HG02938 (cell line): ENCODE results near the gene RNF213.
"Not testable (repeated sequence)": the region's sequence is repeated elsewhere in the genome, so short reads cannot be mapped to it uniquely, and the experiment has no call there.

Experiments
- ATAC-seq: cut with Tn5 transposase; IDR thresholded peaks from one replicate; pipeline ENCODE4 v1.9.1; 2021; ENCODE audit warnings: mild to moderate bottlenecking, moderate library complexity; ENCODE audit not compliant: unreplicated experiment

The RNF213 gene

GRCh38 chr17:80248894-80249710, 11.6 kb upstream of the RNF213 start:
- no peak for ATAC-seq

DNA sequence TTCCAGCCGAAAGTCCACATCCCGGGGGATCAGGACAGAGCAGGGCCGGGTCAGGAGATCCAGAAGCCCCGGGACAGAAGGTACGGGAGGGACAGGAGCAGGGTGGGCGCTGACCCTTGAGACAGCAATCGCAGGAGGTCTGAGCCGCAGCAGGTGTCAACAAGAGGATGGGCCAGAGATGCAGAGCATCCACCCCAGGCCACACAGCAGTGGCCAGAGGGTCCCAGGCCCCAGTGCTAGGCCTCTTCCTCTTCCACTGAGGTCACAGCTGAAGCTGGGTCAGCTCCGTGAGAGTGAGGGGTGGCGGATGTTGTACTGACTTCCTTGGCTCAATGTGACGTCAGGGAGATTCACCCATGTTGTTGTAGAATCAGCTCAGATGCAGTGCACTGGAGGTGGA, 8.7 kb upstream of the RNF213 start:
- ATAC-seq: no peak

- no peak for ATAC-seq
These were observed 7.8 kb upstream of the RNF213 start for GRCh38 chr17:80252871-80253270.

DNA sequence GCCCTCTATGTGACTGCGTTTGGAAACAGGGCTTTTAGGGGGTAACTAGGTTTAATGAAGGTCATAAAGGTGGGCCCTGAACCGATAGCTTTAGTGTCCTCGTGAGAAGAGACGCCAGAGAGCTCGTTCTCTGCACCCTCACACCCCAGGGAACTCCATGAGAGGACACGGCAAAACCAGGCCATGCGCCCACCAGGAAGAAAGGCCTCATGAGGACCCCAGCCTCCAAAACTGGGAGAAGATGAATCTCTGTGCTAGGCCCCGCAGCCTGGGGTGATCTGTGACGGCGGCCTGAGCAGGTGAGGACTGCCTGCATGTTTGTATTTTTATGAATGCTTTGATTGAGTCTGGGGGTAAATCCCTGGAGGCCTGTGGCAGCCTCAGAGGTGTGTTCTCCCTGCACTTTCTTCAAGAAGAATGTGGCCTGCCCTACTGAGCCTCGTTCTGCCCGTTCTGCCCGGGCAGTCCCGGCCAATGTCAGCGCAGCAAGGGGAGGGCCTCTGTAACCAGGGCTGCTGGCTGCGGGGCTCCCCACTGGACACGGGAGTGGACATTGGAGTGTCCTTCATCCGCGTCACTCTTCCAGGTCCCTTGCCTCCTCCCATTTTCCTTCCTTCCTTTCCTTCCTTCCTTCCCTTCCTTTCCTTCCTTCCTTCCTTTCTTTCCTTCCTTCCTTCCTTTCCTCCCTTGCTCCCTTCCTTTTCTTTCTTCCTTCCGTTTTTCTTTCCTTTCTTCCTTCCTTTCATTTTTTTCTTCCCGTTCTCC, 6.8 kb upstream of the RNF213 start:
- no peak for ATAC-seq

DNA sequence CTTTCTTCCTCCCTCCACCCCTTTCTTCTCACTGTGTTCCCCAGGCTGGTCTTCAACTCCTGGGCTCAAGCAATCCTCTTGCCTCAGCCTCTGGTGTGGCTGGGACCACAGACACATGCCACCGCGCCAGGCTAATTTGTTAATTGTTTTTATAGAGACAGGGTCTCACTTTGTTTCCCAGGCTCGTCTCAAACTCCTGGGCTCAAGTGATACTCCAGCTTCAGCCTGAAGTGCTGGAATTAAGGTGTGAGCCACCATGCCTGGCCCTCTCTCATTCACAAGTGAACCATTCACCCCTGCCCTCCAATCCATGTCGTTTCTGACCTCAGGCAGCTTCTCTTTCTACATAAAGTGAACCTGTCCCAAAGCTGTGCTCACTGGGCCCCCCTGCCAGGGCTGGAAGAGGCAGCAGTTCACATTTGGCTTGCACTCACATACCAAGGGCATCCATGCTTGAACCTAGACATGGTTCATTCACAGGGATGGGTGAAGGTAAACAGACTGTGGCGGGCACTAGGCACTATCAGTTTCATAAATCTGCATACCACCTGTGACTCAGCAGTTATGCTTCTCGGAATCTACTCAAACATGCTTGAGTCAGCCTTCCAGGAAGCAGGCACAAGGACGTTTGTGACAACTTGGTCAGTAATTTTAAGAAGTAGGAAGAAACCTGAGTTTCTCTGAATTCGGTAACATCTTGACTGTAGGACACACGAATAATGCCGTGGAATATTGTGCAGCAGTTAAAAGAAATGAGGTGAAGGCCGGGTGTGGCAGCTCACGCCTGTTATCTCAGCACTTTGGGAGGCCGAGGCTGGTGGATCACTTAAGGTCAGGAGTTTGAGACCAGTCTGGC, 6.0 kb upstream of the RNF213 start:
- ATAC-seq: no peak

DNA sequence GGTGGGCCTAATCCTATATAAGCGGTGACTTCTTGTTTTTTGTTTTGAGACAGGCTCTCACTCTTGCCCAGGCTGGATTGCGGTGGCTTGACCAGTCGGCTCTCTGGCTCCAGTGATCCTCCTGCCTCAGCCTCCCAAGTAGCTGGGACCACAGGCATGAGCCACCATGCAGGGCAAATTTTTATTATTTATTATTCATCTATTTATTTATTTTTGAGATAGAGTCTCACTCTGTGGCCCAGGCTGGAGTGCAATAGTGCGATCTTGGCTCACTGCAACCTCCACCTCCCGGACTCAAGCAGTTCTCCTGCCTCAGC, 4.7 kb upstream of the RNF213 start:
- no peak for ATAC-seq

DNA sequence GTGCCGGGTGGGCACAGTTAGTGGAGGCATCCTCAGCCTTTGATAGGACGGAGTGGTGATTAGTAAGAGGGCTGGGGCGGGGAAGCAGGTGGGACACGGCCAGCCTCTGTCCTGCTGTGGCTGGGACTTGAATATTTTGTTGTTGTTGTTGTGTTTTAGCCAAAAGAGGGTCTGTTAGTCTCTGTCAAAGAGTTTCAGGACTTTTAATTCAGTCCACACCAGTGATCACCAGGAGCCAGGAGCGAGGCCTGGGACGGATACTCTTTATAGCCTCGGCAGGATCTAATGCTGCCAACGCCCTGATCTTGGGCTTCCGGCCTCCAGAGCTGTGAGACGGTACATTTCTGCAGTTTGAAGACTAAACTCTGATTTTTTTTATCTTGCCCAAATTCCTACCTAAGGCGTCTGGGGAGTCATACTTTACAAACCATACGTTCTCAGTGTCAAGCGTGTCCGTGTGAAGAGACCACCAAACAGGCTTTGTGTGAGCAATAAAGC, 2.9 kb upstream of the RNF213 start:
- no peak for ATAC-seq

DNA sequence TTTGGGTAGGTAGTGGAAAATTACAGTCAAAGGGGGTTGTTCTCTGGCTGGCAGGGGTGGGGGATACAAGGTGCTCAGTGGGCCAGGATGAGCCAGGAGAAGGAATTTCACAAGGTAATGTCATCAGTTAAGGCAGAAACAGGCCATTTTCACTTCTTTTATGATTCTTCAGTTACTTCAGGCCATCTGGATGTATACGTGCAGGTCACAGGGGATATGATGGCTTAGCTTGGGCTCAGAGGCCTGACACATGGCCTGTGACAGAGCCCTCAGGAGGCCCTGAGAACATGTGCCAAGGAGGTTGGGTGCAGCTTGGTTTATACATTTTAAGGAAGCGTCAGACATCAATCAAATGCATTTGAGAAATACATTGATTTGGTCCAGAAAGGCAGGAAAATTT, 2.4 kb upstream of the RNF213 start:
- not testable (repeated sequence) for ATAC-seq

DNA sequence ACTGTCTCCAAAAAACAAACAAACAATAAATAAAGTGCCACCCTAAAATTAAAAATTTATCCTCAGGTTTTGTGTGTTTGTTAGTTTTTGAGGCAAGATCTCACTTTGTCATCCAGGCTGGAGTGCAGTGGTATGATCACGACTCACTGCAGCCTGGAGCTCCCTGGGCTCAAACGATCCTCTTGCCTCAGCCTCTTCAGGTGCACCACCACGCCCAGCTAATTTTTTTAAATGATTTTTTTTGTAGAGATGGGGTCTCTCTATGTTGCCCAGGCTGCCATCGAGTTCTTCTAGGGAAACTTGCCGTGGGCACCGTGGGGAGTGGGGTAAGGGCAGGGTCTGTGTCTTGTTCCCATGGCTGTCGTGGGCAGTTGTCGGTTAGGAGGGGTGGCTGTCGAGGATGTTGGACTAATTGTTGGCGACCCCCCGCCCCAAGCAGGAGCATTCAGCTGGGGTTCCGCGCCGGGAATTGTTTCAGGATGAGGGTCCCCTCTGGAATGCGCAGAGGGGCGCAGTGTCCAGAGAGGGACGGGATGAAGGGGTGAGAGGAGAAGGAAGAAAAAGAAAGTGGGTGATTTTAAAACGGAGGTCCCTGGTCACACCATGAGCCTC, 1.1 kb upstream of the RNF213 start:
- ATAC-seq: no peak

DNA sequence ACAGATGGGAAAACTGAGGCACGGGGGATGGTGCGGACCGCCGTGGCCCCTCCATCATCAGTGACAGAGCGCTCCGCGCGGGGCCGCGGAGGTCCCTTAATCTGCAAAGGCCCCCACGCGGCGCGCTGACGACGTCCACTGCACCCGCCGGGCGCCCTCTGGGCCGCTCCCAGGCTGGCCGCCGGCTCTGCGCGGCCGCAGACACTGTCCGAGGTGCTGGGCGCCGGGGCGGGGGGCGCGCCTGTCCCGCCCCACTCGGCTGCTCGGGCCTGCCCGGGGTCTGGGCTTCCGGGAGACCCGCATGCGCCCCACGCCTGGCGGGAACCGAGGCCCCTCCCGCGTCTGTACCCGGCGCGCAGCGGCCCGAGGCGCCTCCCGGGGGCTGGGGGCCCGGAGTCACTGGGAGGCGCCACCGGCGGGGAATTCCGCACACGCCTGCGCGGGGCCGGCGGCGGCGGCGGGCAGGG, 550 bp upstream of the RNF213 start:
- no peak for ATAC-seq

- no peak for ATAC-seq
These were observed 675 bp downstream of the RNF213 start for GRCh38 chr17:80261159-80261894.

DNA sequence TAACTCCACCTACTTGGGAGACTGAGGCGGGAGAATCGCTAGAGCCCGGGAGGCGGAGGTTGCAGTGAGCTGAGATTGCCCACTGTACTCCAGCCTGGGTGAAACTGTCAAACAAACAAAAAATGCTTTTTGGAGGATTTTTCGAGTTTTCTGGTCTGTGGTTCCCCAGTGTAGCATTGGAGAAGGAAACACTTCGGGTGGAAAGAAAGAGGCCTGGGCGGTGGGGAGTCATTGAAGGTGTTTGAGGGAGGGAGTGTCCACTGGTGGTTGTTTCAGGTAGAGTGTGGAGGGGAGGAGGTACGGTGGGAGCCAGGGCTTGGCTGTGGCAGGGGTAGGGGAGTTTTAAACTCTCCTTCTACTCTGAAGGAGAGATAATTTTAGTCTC, 1.2 kb downstream of the RNF213 start:
- ATAC-seq: no peak

DNA sequence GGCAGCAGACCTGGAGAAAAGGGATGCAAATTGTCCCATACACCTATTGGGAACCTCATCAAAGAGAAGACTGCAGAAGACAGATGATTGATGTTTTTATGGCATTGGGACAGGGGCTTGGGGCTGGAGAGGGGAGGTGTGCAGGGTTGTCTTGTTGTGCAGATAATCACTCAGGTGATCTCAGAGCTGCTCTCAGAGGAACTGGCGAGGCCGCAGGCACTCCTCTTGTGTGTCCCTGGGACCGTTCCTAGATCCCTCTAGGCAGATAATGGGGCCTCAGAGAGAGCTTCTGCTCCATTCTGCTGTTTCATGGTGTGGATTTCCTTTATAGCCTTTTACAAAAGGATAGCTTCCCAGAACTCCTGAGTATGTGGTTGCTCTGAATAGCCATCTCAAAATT, 1.6 kb downstream of the RNF213 start:
- ATAC-seq: no peak

DNA sequence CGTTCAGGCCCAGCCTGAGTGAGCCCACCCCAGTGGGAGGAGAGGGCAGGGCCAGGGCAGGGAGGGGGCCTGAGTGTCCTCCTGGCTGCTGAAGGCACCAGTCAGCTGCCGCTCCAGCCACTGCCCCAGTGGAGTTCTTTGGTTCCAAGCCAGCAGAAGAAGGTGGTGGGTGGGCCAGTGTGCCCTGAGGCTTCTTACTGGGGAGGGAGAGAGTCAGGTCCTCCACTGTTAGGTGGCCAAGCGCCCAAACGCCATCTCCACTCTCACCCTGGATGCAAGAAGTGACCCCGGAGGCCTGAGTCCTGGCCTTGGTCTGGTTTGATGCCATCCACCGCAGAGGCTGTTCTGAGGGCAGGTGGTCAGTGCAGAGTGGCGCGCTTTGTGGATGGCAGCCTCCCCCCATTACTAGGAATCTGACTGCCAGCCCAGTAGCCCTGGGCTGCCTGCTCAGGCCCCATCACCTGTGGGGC, 2.2 kb downstream of the RNF213 start:
- no peak for ATAC-seq

DNA sequence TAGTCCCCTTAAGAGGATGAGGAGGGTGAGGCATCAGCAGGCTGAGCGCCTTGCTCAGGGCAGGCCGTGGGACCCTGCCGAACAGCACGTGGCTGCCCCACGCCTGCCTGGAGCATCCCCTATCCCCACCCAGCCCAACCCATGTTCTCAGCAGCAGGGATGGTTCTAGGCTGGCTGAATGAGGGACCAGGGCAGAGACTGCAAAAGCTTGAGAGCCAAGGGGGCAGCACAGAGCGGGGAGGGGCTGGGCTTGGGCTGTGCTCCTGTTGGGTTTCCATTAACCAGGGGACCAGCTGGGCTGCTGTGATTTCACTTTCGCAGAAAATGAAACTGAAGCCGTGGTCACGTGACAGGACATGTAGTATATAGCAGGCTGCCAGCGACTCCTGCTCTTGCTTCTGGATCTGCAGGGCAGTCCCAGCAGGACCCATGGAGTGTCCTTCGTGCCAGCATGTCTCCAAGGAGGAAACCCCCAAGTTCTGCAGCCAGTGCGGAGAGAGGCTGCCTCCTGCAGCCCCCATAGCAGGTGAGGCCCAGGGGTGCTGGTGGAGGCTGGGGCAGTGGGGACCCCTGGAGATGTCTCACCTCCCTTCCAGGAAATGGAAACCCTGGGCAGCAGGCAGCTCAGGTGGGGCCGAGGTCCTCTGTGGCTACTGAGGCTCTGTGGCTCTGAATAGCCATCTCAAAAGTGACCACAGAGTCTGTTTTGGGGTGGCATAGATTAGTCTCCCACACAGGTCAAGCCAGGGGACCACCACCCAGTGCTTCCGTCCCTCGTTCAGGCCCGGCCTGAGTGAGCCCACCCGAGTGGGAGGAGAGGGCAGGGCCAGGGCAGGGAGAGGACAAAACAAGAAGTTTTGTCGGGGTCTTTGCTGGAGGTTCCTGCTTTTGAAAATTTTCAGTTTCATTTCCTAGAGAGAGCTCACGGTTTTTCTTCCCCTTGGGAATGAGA, 2.9 kb downstream of the RNF213 start:
- no peak for ATAC-seq

DNA sequence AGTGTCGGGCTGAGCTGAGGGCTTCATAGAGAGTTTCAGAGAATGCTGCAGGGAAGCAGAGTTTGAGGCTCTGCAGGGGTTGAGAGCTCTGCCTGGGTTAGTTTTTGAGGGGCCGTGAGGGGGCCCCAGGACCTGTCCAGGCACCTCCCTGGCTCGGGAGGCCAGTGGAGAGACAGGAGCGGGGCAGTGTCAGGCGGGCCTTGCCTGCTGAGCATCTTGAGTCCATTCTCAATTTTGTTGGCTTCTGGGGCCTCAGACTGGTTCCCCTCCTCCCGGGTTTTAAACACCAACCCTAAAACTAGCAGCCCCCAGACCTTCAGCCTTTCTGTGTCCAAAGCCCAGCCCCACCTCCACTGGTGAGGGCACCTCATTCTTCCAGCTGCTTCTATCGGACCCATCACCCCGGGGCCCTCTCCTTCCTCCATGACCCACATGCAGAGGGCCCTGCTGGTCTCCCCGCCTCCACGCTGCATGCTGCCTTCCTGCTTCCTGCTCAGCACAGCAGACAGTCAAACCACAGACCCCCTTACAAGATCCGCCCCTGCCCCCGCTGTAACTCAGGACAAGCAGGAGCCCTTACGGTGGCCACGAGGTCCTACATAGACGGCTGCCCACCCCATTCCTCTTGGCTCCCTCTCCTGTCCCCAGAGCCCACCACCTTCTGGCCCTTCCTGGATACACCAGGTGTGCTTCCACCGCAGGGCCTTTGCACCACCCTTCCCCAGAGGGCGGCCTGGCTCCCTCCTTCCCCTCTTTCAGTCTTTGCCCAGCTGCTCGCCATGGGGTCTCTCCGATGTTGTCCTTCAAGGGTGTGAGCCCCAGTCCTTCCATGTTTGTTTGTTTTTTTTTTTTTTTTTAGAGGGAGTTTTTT, 3.8 kb downstream of the RNF213 start:
- ATAC-seq: no peak

- ATAC-seq: no peak
These were observed 4.8 kb downstream of the RNF213 start for GRCh38 chr17:80265205-80266068.
